GM19099 (cell line): Measurements from ENCODE around the gene SHOX.

Experiments used
- POLR2A ChIP-seq: IDR thresholded peaks from 3 replicates; pipeline ENCODE4 v1.6.1; 2011; ENCODE audit warnings: low read depth; ENCODE audit not compliant: insufficient read length; ENCODE audit errors: extremely low read depth

Gene SHOX

DNA sequence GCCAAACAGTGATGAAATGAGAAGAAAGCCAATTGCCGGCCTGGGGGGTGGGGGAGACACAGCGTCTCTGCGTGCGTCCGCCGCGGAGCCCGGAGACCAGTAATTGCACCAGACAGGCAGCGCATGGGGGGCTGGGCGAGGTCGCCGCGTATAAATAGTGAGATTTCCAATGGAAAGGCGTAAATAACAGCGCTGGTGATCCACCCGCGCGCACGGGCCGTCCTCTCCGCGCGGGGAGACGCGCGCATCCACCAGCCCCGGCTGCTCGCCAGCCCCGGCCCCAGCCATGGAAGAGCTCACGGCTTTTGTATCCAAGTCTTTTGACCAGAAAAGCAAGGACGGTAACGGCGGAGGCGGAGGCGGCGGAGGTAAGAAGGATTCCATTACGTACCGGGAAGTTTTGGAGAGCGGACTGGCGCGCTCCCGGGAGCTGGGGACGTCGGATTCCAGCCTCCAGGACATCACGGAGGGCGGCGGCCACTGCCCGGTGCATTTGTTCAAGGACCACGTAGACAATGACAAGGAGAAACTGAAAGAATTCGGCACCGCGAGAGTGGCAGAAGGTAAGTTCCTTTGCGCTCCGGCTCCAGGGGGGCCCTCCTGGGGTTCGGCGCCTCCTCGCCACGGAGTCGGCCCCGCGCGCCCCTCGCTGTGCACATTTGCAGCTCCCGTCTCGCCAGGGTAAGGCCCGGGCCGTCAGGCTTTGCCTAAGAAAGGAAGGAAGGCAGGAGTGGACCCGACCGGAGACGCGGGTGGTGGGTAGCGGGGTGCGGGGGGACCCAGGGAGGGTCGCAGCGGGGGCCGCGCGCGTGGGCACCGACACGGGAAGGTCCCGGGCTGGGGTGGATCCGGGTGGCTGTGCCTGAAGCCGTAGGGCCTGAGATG, at the start of gene SHOX:
Gene SHOX, plus strand, starts transcription at position 180 of the 885 bp plus-strand sequence. Its CDS starts 107 bp downstream, at position 287.
- TF ChIP-seq POLR2A, result no peak

- no peak for TF ChIP-seq POLR2A
Observed at GRCh38 chrX:581066-581465, 49.5 kb upstream of the SHOX start.

DNA sequence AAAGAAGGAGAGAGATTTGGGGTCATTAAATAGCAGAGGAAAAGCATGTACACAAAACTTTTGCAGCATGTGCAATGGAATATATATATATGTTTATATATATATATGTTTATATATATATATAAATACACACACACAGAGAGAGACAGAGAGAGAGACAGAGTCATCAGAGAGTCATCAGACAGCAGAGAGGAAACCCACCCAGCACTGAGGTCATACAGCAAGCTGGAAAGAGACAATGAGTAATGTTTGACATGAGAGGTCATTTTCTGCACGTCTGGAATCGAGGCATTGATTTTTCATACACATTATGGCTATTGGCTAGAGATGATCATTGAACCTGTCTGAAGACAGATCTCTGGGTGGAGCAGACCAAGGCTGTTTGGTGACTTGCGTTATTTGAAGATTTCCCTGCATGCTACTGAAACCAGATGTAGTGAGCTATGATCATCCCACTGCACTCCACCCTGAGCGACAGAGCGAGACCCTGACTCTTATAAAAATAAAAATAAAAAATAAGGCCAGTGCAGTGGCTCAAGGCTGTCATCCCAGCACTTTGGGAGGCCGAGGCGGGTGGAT, 48.8 kb upstream of the SHOX start:
- TF ChIP-seq POLR2A, result no peak

DNA sequence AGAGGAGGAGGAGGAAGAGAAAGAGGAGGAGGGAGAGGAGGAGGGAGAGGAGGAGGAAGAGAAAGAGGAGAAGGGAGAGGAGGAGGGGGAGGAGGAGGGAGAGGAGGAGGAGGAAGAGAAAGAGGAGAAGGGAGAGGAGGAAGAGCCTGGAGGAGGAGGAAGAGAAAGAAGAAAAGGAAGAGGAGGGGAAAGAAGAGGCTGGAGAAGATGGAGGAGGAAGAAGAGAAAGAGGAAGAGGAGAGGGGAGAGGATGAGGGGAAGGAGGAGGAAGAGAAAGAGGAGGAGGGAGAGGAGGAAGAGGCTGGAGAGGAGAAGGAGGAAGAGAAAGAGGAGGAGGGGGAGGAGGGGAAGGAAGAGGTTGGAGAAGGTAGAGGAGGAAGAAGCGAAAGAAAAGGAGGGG, 46.0 kb upstream of the SHOX start:
- no peak for TF ChIP-seq POLR2A

DNA sequence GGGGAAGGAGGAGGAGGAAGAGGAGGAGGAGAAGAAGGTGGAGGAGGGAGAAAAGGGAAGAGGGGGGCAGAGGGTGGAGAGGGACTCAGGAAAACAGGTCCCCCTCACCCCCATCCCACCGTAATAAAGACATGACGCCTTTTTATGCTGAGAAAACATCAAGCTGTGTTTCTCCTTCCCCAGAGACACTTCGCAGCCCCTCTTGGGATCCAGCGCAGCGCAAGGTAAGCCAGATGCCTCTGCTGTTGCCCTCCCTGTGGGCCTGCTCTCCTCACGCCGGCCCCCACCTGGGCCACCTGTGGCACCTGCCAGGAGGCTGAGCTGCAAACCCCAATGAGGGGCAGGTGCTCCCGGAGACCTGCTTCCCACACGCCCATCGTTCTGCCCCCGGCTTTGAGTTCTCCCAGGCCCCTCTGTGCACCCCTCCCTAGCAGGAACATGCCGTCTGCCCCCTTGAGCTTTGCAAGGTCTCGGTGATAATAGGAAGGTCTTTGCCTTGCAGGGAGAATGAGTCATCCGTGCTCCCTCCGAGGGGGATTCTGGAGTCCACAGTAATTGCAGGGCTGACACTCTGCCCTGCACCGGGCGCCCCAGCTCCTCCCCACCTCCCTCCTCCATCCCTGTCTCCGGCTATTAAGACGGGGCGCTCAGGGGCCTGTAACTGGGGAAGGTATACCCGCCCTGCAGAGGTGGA, 45.3 kb upstream of the SHOX start:
- no peak for TF ChIP-seq POLR2A

- TF ChIP-seq POLR2A, result no peak
Observed at GRCh38 chrX:586351-586750, 44.2 kb upstream of the SHOX start.

- TF ChIP-seq POLR2A, result no peak
Observed at GRCh38 chrX:590693-591404, 39.7 kb upstream of the SHOX start.

GRCh38 chrX:599837-600715, 30.5 kb upstream of the SHOX start:
- TF ChIP-seq POLR2A, result no peak

- TF ChIP-seq POLR2A, result no peak
Observed at GRCh38 chrX:614136-614535, 16.5 kb upstream of the SHOX start.

DNA sequence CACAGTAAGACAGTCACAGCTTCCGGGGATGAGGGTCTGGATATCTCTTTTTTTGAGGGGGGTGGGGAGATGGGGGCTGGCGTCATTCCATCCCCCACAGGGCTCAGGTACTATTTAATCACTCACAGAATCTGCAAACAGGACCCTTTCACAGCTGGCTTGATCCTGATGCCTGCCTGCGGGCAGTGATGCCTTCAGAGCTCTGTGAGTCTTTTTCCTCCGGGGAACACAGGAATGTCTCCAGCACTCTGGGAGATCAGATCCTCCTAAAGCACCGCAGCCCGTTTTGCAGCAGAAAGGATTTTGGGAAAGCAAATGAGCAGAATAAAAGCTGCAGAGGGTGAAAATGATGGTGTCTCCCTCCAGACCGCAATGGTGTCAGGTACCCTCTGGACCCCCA, 13.2 kb upstream of the SHOX start:
- no peak for TF ChIP-seq POLR2A

DNA sequence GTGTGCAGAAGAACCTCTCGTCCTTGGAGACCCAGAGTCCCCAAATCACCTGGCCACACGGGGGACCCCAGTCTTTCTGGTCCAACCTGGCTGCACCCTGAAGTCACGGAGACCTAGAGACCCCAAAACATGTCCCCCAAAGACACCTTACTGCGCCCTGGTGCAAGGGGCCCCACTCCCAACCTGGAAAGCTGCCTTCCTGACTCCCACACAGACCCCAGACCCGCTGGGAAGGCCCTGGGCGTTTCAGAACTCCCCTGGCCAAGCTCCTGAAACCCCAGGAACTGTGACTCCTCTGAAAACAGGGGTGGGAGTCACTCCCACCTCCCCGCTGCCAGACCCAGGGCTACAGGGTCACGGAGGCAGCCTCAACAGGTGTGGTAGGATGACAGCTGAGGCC, 12.7 kb upstream of the SHOX start:
- no peak for TF ChIP-seq POLR2A

GRCh38 chrX:618761-619450, 11.7 kb upstream of the SHOX start:
- TF ChIP-seq POLR2A, result no peak

DNA sequence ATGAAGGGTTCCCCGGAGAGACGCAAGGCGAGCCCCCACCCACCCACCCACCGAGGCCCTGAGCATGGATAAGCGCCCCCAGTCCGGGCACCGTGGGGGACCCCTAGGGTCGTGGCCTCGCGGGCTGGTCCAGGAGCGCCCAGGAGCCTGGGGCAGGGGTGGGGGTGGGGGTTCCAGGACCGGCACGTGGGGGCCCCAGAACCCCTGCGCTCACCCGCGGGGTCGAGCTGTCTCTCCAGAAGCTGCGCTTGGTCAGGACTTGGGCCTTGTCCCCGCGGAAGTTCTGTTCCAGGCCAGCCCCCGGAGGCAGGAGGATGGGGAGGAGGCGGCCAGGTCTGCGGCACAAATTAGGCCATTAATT, 11.2 kb upstream of the SHOX start:
- no peak for TF ChIP-seq POLR2A

- no peak for TF ChIP-seq POLR2A
Observed at GRCh38 chrX:619812-620531, 10.6 kb upstream of the SHOX start.
